Measurements from ENCODE around the gene CARD10. TPM values are rescaled to one million over a fixed set of nuclear protein-coding genes. Genes with fewer than 3 reads are reported as not detected.

The CARD10 gene
- total and polyA plus RNA-seq, 8 donors: 10.3 to 19.7 (median 15.4) TPM

DNA sequence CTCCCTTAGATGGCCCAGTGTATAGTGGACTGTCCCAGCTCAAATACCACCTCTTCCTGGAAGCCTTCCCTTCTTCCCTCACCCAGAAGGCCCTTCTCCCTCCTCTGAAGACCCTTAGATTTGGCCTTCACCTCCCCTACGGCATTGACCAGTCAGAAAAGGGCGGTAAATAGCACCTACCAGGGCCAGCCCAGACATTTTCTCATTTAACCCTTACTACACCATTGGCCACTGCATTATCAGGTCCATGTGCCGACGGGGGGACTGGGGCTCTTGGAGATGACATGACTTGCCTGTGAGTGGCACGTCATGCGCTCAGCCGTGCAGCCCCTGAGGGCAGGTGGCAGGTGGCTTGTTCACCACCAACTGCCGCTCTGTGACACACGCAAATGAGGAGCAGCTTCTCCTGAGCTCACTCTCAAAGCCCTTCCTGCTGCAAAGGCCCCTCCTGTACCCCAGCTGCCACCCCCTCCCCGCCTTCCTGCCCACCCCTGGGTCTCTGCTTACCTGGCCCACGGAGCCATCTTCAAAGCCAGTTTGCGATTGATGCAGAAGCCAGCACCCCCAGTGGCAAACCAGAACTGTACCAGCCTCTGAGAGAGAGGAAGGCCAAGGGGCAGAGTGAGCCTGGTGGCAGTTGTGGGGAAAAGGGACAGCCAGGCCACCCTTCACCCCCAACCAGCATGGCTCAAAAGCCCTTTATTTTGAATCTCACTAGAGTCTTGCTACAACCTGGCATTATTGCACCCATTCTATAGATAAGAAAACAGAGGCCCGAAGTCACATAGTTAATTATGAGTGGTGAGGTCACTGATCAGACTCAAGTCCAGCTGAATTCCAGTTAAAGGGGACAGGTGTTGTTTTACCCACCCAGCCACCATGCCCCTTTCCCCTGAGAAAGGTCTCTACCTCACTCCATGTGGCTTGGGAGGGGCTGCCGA is 42.6 kb downstream of the CARD10 start:
- H3K27me3 ChIP-seq: peaks cover 0 to 5% of the 10 kb centered on the region in 2 donors
- intact Hi-C loops (cut with DNase I): no loop called here
- no peak overlapping the region for H3K27ac ChIP-seq
- no peak for TF ChIP-seq CTCF (IDR thresholded peaks at IDR 0.05)
- H3K36me3 ChIP-seq: peaks cover 0 to 68% of the 10 kb centered on the region in 2 donors
- H3K9me3 ChIP-seq: no peaks in the 10 kb centered on the region
- ATAC-seq: no peak
- H3K4me3 ChIP-seq: no peak overlapping the region
- DNase-seq: no peak
- peaks cover 0 to 2% of the 10 kb centered on the region in 2 donors for H3K4me1 ChIP-seq

DNA sequence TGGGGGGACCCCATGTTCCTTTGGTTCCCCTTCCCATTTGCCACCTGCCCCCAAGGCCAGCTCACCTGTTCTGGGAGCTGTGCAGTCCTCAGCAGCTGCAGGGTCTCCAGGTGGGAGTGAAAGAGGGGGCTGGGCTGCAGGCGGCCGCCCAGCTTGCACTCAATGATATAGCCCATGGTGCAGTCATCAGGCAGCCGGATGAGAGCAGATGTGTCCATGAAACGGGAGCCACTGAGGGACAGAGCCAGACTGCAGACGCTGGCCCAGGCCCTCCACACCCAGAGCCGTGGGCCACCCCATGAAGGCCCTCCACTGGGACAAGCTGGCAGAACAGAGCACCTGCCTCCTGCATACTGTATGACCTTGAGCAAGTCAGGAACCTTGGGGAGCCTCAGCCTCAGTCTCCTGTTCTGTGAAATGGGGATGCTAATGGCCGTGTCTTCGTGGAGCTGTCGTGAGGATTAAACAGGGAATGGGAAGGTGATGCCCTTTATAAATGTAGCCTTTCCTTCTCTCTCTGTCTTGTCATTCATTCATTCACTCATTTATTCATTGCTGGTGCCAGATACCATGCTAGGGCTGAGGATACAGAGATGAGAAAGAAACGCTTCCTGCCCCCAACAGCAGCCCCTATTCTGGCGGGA is 44.6 kb downstream of the CARD10 start:
- Histone ChIP-seq H3K9me3 (no peaks in the 10 kb centered on the region), H3K4me1 (no peaks in the 10 kb centered on the region), H3K4me3 (no peak overlapping the region), H3K36me3 (peaks cover 0 to 78% of the 10 kb centered on the region in 2 donors), H3K27me3 (peaks cover 0 to 5% of the 10 kb centered on the region in 2 donors), H3K27ac (no peak overlapping the region)
- no peak for TF ChIP-seq CTCF (IDR thresholded peaks at IDR 0.05)
- intact Hi-C loops (cut with DNase I): no loop called here
- ATAC-seq (no peak), DNase-seq (peak in 1 of 4 donors; percentile 31)

DNA sequence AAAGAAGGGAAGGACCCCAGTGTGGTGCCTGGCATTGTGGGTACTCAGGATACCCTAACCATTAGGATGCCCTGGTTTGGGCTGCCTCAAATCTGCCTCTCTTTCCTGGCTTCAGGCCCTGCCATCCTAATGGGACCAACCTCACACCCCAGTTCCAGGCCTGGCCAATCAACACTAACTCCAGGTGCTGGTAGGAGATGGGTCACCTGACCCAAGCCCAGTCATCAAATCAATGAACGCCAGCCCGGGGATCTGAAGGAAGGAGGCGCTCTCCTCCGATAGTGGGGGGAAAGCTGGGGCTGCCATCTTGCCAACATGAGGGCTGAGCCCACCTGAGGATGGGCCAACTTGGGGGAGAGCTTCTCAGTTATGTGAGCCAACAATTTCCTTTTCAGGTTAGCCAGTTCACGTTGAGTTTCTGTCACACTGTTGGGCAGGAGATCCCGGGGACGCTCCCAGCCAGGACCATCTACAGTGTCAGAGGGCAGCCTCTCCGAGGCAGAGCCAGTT is 45.7 kb downstream of the CARD10 start:
- H3K9me3 ChIP-seq: no peaks in the 10 kb centered on the region
- peaks cover 0 to 77% of the 10 kb centered on the region in 2 donors for H3K36me3 ChIP-seq
- H3K27me3 ChIP-seq: peaks cover 0 to 5% of the 10 kb centered on the region in 2 donors
- H3K27ac ChIP-seq: no peak overlapping the region
- no peak for TF ChIP-seq CTCF (IDR thresholded peaks at IDR 0.05)
- no peaks in the 10 kb centered on the region for H3K4me1 ChIP-seq
- DNase-seq (peak in 1 of 4 donors; percentile 41), ATAC-seq (no peak)
- intact Hi-C loops (cut with DNase I): no loop called here
- no peak overlapping the region for H3K4me3 ChIP-seq

- Histone ChIP-seq H3K4me1 (no peaks in the 10 kb centered on the region), H3K4me3 (no peak overlapping the region), H3K9me3 (no peaks in the 10 kb centered on the region), H3K36me3 (peaks cover 0 to 70% of the 10 kb centered on the region in 2 donors), H3K27ac (no peak overlapping the region), H3K27me3 (peaks cover 0 to 5% of the 10 kb centered on the region in 2 donors)
- peak; percentile 68 for ATAC-seq
- TF ChIP-seq CTCF (IDR thresholded peaks at IDR 0.05): peak; percentile 43 to 47
- intact Hi-C loops (cut with DNase I): no loop called here
- peak in 1 of 4 donors; percentile 74 for DNase-seq
Measured at GRCh38 chr22:37472418-37473006, 46.7 kb downstream of the CARD10 start.
